ENCODE results near the gene POLH. TPM values are rescaled to one million over a fixed set of nuclear protein-coding genes. Genes with fewer than 3 reads are reported as not detected.
"Not testable (repeated sequence)": the region's sequence is repeated elsewhere in the genome, so short reads cannot be mapped to it uniquely, and the experiment has no call there.

The POLH gene
- total and polyA plus RNA-seq, 9 of the 15 experiments (the other 6 are each of a cell fraction or from before 2014, with no cell fraction given) = 5.8 to 31.6 (median 20.6) TPM

DNA sequence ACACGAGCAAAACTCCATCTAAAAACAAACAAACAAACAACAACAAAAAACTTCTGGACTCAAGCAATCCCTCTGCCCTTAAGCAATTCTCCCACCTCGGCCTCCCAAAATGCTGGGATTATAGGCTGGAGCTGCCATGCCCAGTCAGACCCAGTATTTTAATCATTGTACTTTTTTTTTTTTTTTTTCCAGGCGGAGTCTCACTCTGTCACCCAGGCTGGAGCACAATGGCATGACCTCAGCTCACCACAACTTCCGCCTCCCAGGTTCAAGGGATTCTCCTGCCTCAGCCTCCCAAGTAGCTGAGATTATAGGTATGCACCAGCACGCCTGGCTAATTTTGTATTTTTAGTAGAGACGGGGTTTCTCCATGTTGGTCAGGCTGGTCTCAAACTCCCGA lies 57.0 kb downstream of the POLH start:
- peak overlapping the region in 1 of 2 experiments; percentile 23; a peak in 1 of 4 replicates for H3K9ac ChIP-seq (ENCODE audit: insufficient read depth in 1 of 2, low read depth in 2 of 2, low read length in 2 of 2)
- in situ Hi-C loops (cut with MboI); DNase-seq (ENCODE audit: extremely low read depth in 1 of 4, low spot score in 3 of 4); H3K27me3 ChIP-seq (ENCODE audit: control insufficient read depth in 2 of 2, insufficient read depth in 2 of 2, low read length in 2 of 2); H3K4me2 ChIP-seq (ENCODE audit: insufficient read depth, low read length); CTCF ChIA-PET (ENCODE audit: low intra/inter-chr PET ratio); FAIRE-seq; H2AFZ ChIP-seq (ENCODE audit: low read depth, low read length); H3K4me3 ChIP-seq; H3K9me1 ChIP-seq (ENCODE audit: control insufficient read depth, insufficient read depth, low read length); BruUV-seq (replicated peaks); H3K27ac ChIP-seq (ENCODE audit: extremely low read depth, low read depth, low read length); ATAC-seq; H3K9me3 ChIP-seq (replicated peaks; ENCODE audit: control insufficient read depth, insufficient read depth, low read depth, low read length); H4K20me1 ChIP-seq (replicated peaks; ENCODE audit: control insufficient read depth, insufficient read depth, low read length): not testable (repeated sequence)
- peaks cover 31 to 64% of the 10 kb centered on the region in 2 experiments for H3K4me1 ChIP-seq (replicated peaks in 1 of 2; ENCODE audit: control insufficient read depth in 2 of 2, insufficient read depth in 2 of 2, low read length in 2 of 2)
- peaks cover 16% of the 10 kb centered on the region; the same call in 2 of the 3 replicates for H3K36me3 ChIP-seq (ENCODE audit: control insufficient read depth, insufficient read depth, low read length)
- WGBS (ENCODE audit: insufficient coverage, low coverage, missing lambda C conversion rate) = 55% methylated on average over 7 of the region's 7 CpGs
- TF ChIP-seq ZNF384 (IDR thresholded peaks at IDR 0.05; ENCODE audit: low read depth, low read length) (peak; percentile 68), CBFA2T3 (IDR thresholded peaks at IDR 0.05) (0 out of 2 replicates have a peak, but pooled peaks have one; percentile 2), CXXC5 (CRISPR knock-in tag; IDR thresholded peaks at IDR 0.05) (0 out of 2 replicates have a peak, but pooled peaks have one; percentile 20)
- POLR2A ChIA-PET = interaction anchor here (1.0 to 11.8 kb wide), 3 partner anchors 11 to 15 kb away, joined by 3 to 206 read pairs (median 6); partner anchors contain the start of gene RSPH9
- intact Hi-C loops (cut with micrococcal nuclease) = loop anchor here (10.0 kb wide), 1 partner anchor 592 kb away; the partner anchor contains the start of gene SLC29A1
- H3K79me2 ChIP-seq (ENCODE audit: control insufficient read depth, insufficient read depth, low read length) = peaks cover 51% of the 10 kb centered on the region

DNA sequence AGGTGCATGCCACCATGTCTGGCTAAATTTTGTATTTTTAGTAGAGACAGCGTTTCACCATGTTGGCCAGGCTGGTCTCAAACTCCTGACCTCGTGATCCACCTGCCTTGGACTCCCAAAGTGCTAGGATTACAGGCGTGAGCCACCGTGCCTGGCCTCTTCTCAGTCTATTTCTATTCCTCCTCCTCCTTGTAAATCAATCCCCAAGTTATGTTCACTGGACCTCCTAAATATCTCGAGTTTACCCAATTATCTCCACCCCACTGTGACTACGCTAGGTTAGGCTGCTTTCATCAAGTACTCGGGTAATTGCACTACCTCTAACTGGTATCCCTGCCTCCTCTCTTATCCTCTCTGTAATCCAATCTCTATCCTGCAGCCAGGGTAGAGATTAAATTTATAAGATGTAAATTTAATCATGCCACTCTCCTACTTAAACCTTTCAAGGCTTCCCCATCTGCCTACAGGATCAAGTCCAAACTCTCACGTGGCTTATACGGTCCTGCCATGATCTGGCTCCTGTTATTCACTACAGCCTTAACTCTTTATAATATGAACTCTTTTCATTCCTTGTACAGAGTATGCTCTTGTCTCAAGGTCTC lies 58.8 kb downstream of the POLH start:
- in situ Hi-C loops (cut with MboI) (no loop called here), intact Hi-C loops (cut with micrococcal nuclease) (loop anchor here (10.0 kb wide), 1 partner anchor 590 kb away; the partner anchor contains the start of gene SLC29A1)
- DNase-seq (ENCODE audit: extremely low read depth in 1 of 4, low spot score in 3 of 4) (no peak), FAIRE-seq (no peak), ATAC-seq (no peak)
- CTCF ChIA-PET (ENCODE audit: low intra/inter-chr PET ratio) = interaction anchor here (0.5 kb wide), 1 partner anchor 29 kb away, joined by 3 read pairs; no protein-coding TSS in a partner anchor
- H2AFZ ChIP-seq (ENCODE audit: low read depth, low read length) = peak overlapping the region; percentile 94
- peak overlapping the region; percentile 93 for H3K27ac ChIP-seq (ENCODE audit: extremely low read depth, low read depth, low read length)
- peak overlapping the region; percentile 98 for H3K4me2 ChIP-seq (ENCODE audit: insufficient read depth, low read length)
- 52% methylated on average over 9 of the region's 9 CpGs for WGBS (ENCODE audit: insufficient coverage, low coverage, missing lambda C conversion rate)
- H3K27me3 ChIP-seq (ENCODE audit: control insufficient read depth in 2 of 2, insufficient read depth in 2 of 2, low read length in 2 of 2) = no peaks in the 10 kb centered on the region; a peak in 1 of 5 replicates
- peak overlapping the region; percentile 92 to 99; a peak in 3 of 4 replicates for H3K9ac ChIP-seq (ENCODE audit: insufficient read depth in 1 of 2, low read depth in 2 of 2, low read length in 2 of 2)
- H3K9me3 ChIP-seq (replicated peaks; ENCODE audit: control insufficient read depth, insufficient read depth, low read depth, low read length) = no peaks in the 10 kb centered on the region
- H3K4me3 ChIP-seq = no peak overlapping the region
- H3K36me3 ChIP-seq (ENCODE audit: control insufficient read depth, insufficient read depth, low read length) = peaks cover 32% of the 10 kb centered on the region
- H3K79me2 ChIP-seq (ENCODE audit: control insufficient read depth, insufficient read depth, low read length) = peaks cover 54% of the 10 kb centered on the region
- no peaks in the 10 kb centered on the region for H3K9me1 ChIP-seq (ENCODE audit: control insufficient read depth, insufficient read depth, low read length)
- peaks cover 5% of the 10 kb centered on the region for H4K20me1 ChIP-seq (replicated peaks; ENCODE audit: control insufficient read depth, insufficient read depth, low read length)
- POLR2A ChIA-PET = interaction anchor here (0.6 to 11.8 kb wide), 10 partner anchors 8 to 484 kb away, joined by 3 to 206 read pairs (median 4); partner anchors contain the start of gene RSPH9
- BruUV-seq (replicated peaks) = no TSS peak
- peaks cover 40 to 66% of the 10 kb centered on the region in 2 experiments for H3K4me1 ChIP-seq (replicated peaks in 1 of 2; ENCODE audit: control insufficient read depth in 2 of 2, insufficient read depth in 2 of 2, low read length in 2 of 2)
- TF ChIP-seq DIDO1 (tag; IDR thresholded peaks at IDR 0.05; ENCODE audit: low read depth) (no peak), HINFP (tag; conservative IDR thresholded peaks at IDR 0.05; ENCODE audit: low read depth) (no peak), ILF3 (IDR thresholded peaks at IDR 0.05; ENCODE audit: borderline replicate concordance) (no peak), CTCF (IDR thresholded peaks at IDR 0.05 in 2 of 3, conservative IDR thresholded peaks at IDR 0.05 in 1 of 3; ENCODE audit: insufficient read depth in 2 of 3, low read depth in 1 of 3, low read length in 3 of 3) (no peak), EP400 (IDR thresholded peaks at IDR 0.05) (no peak), TAF15 (IDR thresholded peaks at IDR 0.05; ENCODE audit: low read depth, low read length) (no peak), KAT7 (CRISPR knock-in tag; IDR thresholded peaks at IDR 0.05; ENCODE audit: borderline replicate concordance) (peak; percentile 14; the same call in 1 of the 2 replicates)
